HG03103 (cell line): ENCODE data around the gene GUCA1A.
"Not testable (repeated sequence)": the region's sequence is repeated elsewhere in the genome, so short reads cannot be mapped to it uniquely, and the experiment has no call there.

Source experiments
- ATAC-seq: cut with Tn5 transposase; IDR thresholded peaks from one replicate; pipeline ENCODE4 v1.9.1; 2021; ENCODE audit warnings: low read depth; ENCODE audit not compliant: unreplicated experiment

The GUCA1A gene

DNA sequence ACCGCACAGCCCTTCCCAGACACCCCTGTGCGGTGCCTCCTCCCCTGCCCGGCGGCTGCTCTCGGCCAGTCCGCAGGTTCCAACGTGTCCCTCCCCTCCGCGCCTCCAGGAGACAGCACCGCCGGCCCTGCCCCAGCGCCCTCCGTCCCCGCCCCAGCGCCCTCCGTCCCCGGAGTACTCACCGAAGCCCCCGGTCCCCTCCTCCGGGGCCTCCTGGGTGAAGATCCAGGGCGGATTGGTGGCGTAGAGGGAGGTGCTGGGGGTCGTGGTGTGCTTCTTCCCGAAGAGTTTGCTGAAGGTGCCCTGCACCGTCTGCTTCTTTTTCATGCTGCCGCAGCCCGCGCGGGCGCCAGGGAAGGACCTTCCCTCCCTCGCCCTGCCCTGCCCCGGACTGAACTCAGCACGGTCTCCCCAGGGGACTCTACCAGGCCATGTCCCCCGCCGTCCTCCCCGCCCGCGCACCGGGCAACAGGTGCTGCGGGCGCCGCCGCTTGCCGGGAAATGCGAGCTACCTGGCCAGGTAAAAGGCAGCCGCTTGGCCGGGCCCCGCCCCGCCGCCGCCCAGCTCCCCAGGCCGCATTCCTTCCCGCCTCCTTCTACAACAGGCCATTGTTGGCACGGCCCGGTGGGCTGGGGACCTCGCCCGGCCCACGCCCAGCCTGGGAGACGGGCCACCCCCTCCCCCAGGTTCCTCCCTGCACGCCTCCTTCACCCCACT is 30.9 kb upstream of the GUCA1A start, which contains the start of gene C6orf132:
Gene C6orf132, minus strand, starts transcription at position 503 of the 718 bp plus-strand sequence. Its CDS starts 176 bp downstream, at position 327.
- ATAC-seq, result no peak

DNA sequence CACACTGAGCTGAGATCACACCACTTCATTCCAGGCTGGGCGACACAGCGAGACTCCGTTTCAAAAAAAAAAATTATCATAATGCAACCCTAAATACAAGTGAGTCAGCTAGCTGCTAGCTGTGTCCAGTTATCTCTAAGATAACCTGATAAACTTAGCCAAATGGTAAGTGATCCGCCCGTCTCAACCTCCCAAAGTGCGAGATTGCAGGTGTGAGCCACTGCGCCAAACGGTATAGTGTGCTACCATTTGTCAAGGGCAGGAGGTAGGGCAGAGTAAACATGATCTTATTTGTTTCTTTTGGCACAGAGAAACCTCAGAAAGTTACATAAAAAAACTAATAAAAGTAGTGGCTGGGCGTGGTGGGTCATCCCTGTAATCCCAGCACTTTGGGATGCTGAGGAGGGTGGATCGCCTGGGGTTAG is 26.0 kb upstream of the GUCA1A start:
- ATAC-seq, result no peak

GRCh38 chr6:42148058-42148457 is 25.1 kb upstream of the GUCA1A start:
- no peak for ATAC-seq

- no peak for ATAC-seq
Measured at GRCh38 chr6:42150254-42150653, 22.9 kb upstream of the GUCA1A start.

DNA sequence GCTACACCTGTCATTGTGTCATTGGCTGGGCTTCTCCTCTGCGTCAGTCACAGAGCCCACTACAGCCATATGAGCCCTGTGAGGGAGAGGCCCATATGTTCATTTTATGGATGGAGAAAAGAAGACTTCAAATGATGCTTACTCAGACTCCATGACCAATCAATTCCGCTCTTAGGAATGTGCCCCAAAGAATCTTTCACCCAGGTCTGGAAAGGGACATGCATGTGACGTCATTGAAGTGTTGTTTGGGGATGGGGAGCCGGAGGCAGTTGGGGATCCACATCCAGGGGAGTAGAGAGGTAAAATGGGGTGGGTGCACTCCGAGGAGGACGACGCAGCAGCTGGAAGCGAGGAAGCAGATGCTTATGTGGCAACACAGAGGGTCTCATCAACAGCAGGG is 21.1 kb upstream of the GUCA1A start:
- no peak for ATAC-seq

DNA sequence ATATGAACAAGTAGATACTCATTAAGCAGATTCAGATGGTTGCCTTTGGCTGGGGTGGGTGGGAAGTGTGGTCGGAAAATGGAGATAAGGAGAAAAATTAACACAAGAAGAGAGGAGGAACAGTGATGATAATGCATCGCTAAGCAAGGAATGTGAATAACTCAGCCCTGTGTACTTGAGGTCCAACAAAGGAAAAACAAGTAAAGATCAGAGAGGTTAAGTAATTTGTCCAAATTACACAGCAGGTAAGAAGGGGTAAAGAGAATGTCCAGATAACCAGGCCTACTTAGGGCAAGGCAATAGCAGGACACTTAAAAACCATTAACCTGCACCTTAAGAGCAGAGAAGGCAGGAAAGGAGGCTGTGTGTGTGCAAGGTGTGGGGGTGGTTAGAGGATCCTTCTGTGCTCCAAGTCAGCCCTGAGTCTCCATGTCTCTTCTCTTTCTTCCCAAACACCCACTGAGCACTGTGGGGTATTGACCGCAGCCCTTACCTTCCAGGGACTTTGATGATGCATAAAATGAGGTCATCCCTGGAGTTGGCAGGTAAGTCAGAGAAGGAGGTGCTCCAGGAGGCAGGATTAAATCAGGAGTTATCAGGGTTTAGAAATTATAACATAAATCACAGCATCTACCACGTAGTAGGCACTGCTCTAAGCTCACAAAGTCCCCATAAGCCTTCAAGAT is 20.5 kb upstream of the GUCA1A start:
- ATAC-seq, result not testable (repeated sequence)

DNA sequence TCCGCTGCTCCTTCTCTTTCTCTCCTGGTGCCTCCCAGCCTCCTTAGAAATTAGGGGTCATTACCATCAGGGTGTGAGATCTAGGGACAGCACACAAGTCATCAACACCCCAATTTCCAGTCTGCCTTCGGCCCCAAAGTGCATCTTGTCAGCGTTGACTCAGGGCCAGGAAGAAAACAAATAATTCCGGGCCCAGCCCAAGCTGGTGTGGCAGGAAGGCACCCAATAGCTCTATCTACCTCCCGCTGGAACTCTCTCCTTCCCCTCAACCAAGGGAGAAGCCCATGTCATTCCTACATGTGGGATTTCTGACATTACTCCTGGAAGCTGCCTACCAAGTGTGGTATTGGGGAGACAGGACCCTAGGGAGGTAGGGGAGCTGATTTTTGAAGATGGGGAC is 19.2 kb upstream of the GUCA1A start:
- ATAC-seq, result no peak

GRCh38 chr6:42154461-42155209 is 18.5 kb upstream of the GUCA1A start:
- ATAC-seq, result no peak

GRCh38 chr6:42155293-42155692 is 17.9 kb upstream of the GUCA1A start:
- no peak for ATAC-seq

DNA sequence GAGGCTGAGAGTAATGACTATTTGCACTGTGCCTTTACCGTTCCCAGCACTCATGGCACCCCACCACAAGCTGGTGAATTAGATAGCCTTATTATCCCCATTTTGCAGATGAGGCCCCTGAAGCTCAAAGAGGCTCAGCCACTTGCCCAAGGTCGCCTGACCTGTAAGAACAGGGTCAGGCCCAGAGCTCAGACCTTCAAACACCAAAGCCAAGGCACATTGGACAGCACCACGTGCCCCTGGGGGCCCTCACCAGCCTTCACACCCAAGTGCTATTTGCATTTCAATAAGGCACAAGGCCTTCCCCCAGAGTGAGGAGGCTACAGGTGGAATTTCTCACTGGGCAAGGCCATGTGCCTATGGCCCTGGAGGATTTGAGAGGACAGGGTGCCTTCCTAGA is 16.5 kb upstream of the GUCA1A start:
- ATAC-seq, result no peak

GRCh38 chr6:42158011-42158410 is 15.2 kb upstream of the GUCA1A start:
- ATAC-seq, result no peak

GRCh38 chr6:42158631-42159030 is 14.5 kb upstream of the GUCA1A start:
- no peak for ATAC-seq

GRCh38 chr6:42159431-42160024 is 13.6 kb upstream of the GUCA1A start:
- ATAC-seq, result no peak

GRCh38 chr6:42162384-42162783 is 10.8 kb upstream of the GUCA1A start:
- no peak for ATAC-seq

- ATAC-seq, result no peak
Measured at GRCh38 chr6:42162812-42163211, 10.4 kb upstream of the GUCA1A start.

DNA sequence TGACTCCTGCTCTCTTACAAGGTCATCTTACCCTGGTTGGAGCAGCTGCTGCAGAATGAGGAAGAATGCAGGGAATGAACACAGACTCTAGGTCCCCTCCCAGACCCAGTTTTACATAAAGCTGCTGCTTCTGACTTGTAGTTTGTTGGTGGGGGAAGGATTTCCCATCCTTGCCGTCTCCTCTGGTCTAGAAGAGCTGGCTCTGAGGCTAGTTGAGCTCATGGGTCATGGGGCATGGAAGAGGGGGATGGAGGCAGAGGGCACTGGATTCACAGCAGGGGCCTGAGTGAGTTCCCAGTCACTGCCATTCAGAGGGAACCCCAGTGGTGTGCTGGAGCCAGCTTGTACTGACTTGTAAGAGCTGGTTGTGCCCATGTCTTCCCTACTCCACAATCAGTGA is 9.2 kb upstream of the GUCA1A start:
- ATAC-seq, result no peak

DNA sequence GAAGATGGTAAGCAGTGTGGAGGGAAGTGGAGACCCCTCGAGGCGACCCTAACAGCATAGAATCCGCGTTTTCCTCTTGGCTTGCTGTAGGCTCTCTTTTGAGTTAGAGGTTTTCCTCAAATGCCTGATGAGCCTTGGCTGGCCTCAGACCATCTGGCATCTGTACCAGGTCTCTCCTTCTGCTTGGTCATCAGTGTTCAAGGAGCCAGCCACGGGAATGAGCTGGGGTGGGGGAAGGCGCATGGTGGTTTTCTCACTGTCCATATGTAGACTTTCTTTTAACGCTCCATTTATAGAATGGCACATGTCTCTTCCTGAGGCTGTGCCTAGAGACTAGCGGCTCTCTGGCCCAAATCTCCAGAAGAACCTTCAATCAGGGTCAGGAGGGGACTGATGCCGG is 8.1 kb upstream of the GUCA1A start:
- ATAC-seq, result no peak

- ATAC-seq, result no peak
Measured at GRCh38 chr6:42166444-42167141, 6.6 kb upstream of the GUCA1A start.

GRCh38 chr6:42168650-42169049 is 4.5 kb upstream of the GUCA1A start:
- no peak for ATAC-seq

DNA sequence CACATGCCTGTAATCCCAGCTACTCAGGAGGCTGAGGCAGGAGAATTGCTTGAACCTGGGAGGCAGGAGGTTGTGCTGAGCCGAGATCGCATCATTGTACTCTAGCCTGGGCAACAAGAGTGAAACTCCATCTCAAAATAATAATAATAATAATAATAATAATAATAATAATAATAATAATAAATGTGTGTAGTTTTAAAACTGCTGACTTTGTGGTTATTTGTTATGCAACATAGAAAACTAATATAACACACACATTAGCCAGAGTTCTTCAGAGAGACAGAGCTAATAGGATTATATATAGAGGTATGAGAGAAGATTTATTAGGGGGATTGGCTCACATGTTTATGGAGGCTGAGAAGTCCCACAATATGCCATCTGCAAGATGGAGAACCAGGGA is 3.4 kb upstream of the GUCA1A start:
- ATAC-seq, result not testable (repeated sequence)
